IMR-90 (cell line): Measurements from ENCODE around the gene RPA4. TPM values are rescaled to one million over a fixed set of nuclear protein-coding genes. Genes with fewer than 3 reads are reported as not detected.

ENCODE experiments used
- ATAC-seq: fragments of 200-7000 bp; cut with Tn5 transposase; 2 replicates; pipeline ENCODE4 v1.9.1; 2020; ENCODE audit warnings: low read depth, mild to moderate bottlenecking, moderate library complexity
- BruUV-seq: library from RNA; stranded (reverse); fragments of 400-500 nt; replicated peaks from 2 replicates; lab custom pipeline; 2021; lab: Mats Ljungman, UMichigan
- CTCF ChIA-PET: fragments of 300-600 bp; formaldehyde crosslinking; extraction: SDS; loops from one replicate; lab custom pipeline; 2021; ENCODE audit warnings: antibody characterized with exemption; lab: Yijun Ruan, JAX
- POLR2A ChIA-PET: fragments of 300-600 bp; sonication (Branson Sonifier 250); formaldehyde crosslinking; loops from one replicate; lab custom pipeline; 2022; ENCODE audit warnings: antibody characterized with exemption; ENCODE audit not compliant: unreplicated experiment; lab: Charles Lee
- DNase-seq: peaks from one replicate; pipeline ENCODE4 v3.0.0; 2013
- H2AFZ ChIP-seq: replicated peaks from 2 replicates; pipeline ENCODE3; 2013; ENCODE audit warnings: low read length, mild to moderate bottlenecking; ENCODE audit not compliant: poor library complexity
- H2AK5ac ChIP-seq: 2 replicates; pipeline ENCODE4 v1.6.1; 2013; ENCODE audit warnings: low read depth, low read length, inconsistent platforms
- H2AK9ac ChIP-seq: replicated peaks from 2 replicates; pipeline ENCODE3; 2013; ENCODE audit warnings: mild to moderate bottlenecking, low read depth, low read length, moderate library complexity; ENCODE audit not compliant: poor library complexity
- H2BK120ac ChIP-seq: 2 replicates; pipeline ENCODE4 v1.6.1; 2013; ENCODE audit warnings: low read depth, low read length, inconsistent platforms
- H2BK15ac ChIP-seq: 3 replicates; pipeline ENCODE4 v1.6.1; 2013; ENCODE audit warnings: low read depth, low read length, inconsistent platforms
- H2BK20ac ChIP-seq: 2 replicates; pipeline ENCODE4 v1.6.1; 2013; ENCODE audit warnings: low read depth, mild to moderate bottlenecking, inconsistent platforms, low read length, moderate library complexity
- H2BK5ac ChIP-seq: 2 replicates; pipeline ENCODE4 v1.6.1; 2013; ENCODE audit warnings: mild to moderate bottlenecking, low read depth, low read length, inconsistent platforms; ENCODE audit not compliant: poor library complexity, severe bottlenecking
- H3K14ac ChIP-seq: replicated peaks from 2 replicates; pipeline ENCODE4 v1.6.1; 2013; ENCODE audit warnings: low read depth, low read length, inconsistent platforms
- H3K18ac ChIP-seq: 2 replicates; pipeline ENCODE4 v1.6.1; 2013; ENCODE audit warnings: low read depth, low read length, control low read depth
- H3K23ac ChIP-seq: 2 replicates; pipeline ENCODE4 v1.6.1; 2013; ENCODE audit warnings: low read depth, low read length, inconsistent platforms
- H3K27ac ChIP-seq: 2 replicates; pipeline ENCODE4 v1.5.1; 2013; ENCODE audit warnings: mild to moderate bottlenecking, control low read depth, low read length; ENCODE audit not compliant: insufficient read depth
- H3K27me3 ChIP-seq: 2 replicates; pipeline ENCODE4 v1.6.1; 2013; ENCODE audit warnings: low read length; ENCODE audit not compliant: control insufficient read depth, insufficient read depth
- H3K36me3 ChIP-seq: 2 replicates; pipeline ENCODE4 v1.6.1; 2013; ENCODE audit warnings: low read length, mixed read lengths; ENCODE audit not compliant: control insufficient read depth, insufficient read depth
- H3K4ac ChIP-seq: 2 replicates; pipeline ENCODE4 v1.6.1; 2013; ENCODE audit warnings: low read depth, low read length, inconsistent platforms
- H3K4me1 ChIP-seq: 2 replicates; pipeline ENCODE4 v1.6.1; 2013; ENCODE audit warnings: low read length, mixed read lengths; ENCODE audit not compliant: control insufficient read depth, insufficient read depth
- H3K4me2 ChIP-seq: 2 replicates; pipeline ENCODE4 v1.6.1; 2013; ENCODE audit warnings: low read depth, mild to moderate bottlenecking, control low read depth, low read length, moderate library complexity
- H3K4me3 ChIP-seq: 2 replicates; pipeline ENCODE4 v1.5.1; 2013; ENCODE audit warnings: low read depth, mild to moderate bottlenecking, control low read depth, low read length, moderate library complexity; ENCODE audit not compliant: insufficient read depth
- H3K56ac ChIP-seq: 2 replicates; pipeline ENCODE4 v1.6.1; 2013; ENCODE audit warnings: low read length, inconsistent platforms; ENCODE audit not compliant: insufficient read depth; ENCODE audit errors: extremely low read depth
- H3K79me1 ChIP-seq, 2 experiments: 2 replicates each; pipeline ENCODE4 v1.6.1; 2013; ENCODE audit warnings: low read length in 2 of 2, inconsistent platforms in 1 of 2, low read depth in 1 of 2
- H3K9ac ChIP-seq: 2 replicates; pipeline ENCODE4 v1.6.1; 2013; ENCODE audit warnings: low read depth, low read length, control low read depth
- H3K9me1 ChIP-seq: 2 replicates; pipeline ENCODE4 v1.6.1; 2013; ENCODE audit warnings: low read length, inconsistent platforms; ENCODE audit not compliant: insufficient read depth
- H3K9me3 ChIP-seq: 2 replicates; pipeline ENCODE4 v1.6.1; 2013; ENCODE audit warnings: low read length; ENCODE audit not compliant: control insufficient read depth, insufficient read depth
- H4K20me1 ChIP-seq: 2 replicates; pipeline ENCODE4 v1.6.1; 2013; ENCODE audit warnings: low read length, inconsistent platforms; ENCODE audit not compliant: insufficient read depth
- H4K5ac ChIP-seq: 2 replicates; pipeline ENCODE4 v1.6.1; 2013; ENCODE audit warnings: mild to moderate bottlenecking, low read depth, low read length, control low read depth
- H4K8ac ChIP-seq, 2 experiments: 2 replicates each; pipeline ENCODE4 v1.6.1; 2013; ENCODE audit warnings: low read depth in 2 of 2, low read length in 2 of 2, control low read depth in 1 of 2, inconsistent platforms in 1 of 2
- H4K91ac ChIP-seq: 2 replicates; pipeline ENCODE4 v1.6.1; 2013; ENCODE audit warnings: low read depth, low read length, inconsistent platforms; ENCODE audit not compliant: insufficient read depth
- BHLHE40 ChIP-seq: fragments of 150-350 bp; IDR thresholded peaks from 2 replicates; pipeline ENCODE4 v1.6.1; 2016; ENCODE audit warnings: mild to moderate bottlenecking, low read depth, low read length
- CEBPB ChIP-seq: IDR thresholded peaks from 2 replicates; pipeline ENCODE4 v1.6.1; 2012; ENCODE audit warnings: low read depth, low read length, improper control_type of control experiment
- CHD1 ChIP-seq: IDR thresholded peaks from 2 replicates; pipeline ENCODE4 v1.6.1; 2012; ENCODE audit warnings: low read depth, low read length, improper control_type of control experiment
- CTCF ChIP-seq: conservative IDR thresholded peaks from 2 replicates; pipeline ENCODE4 v1.5.1; 2012; ENCODE audit warnings: mild to moderate bottlenecking, low read depth, low read length, improper control_type of control experiment
- ELK1 ChIP-seq: fragments of 150-350 bp; IDR thresholded peaks from 2 replicates; pipeline ENCODE4 v1.6.1; 2016; ENCODE audit warnings: low read depth, mild to moderate bottlenecking, low read length, moderate library complexity, borderline replicate concordance
- FOS ChIP-seq: fragments of 150-350 bp; IDR thresholded peaks from 2 replicates; pipeline ENCODE4 v1.6.1; 2016; ENCODE audit warnings: low read depth, low read length
- MAFK ChIP-seq: IDR thresholded peaks from 2 replicates; pipeline ENCODE4 v1.6.1; 2012; ENCODE audit warnings: low read depth, low read length, improper control_type of control experiment
- MAZ ChIP-seq: IDR thresholded peaks from 2 replicates; pipeline ENCODE4 v1.6.1; 2012; ENCODE audit warnings: low read depth, mild to moderate bottlenecking, low read length, improper control_type of control experiment, moderate library complexity, borderline replicate concordance
- MXI1 ChIP-seq: IDR thresholded peaks from 2 replicates; pipeline ENCODE4 v1.6.1; 2012; ENCODE audit warnings: low read depth, mild to moderate bottlenecking, low read length, moderate library complexity, borderline replicate concordance
- NFE2L2 ChIP-seq: fragments of 150-350 bp; IDR thresholded peaks from 2 replicates; pipeline ENCODE4 v1.6.1; 2016; ENCODE audit warnings: low read depth, mild to moderate bottlenecking, low read length
- POLR2A ChIP-seq: IDR thresholded peaks from 2 replicates; pipeline ENCODE4 v1.6.1; 2012; ENCODE audit warnings: mild to moderate bottlenecking, low read depth, low read length
- RAD21 ChIP-seq: IDR thresholded peaks from 2 replicates; pipeline ENCODE4 v1.6.1; 2012; ENCODE audit warnings: low read length, improper control_type of control experiment
- RCOR1 ChIP-seq: IDR thresholded peaks from 2 replicates; pipeline ENCODE4 v1.6.1; 2012; ENCODE audit warnings: mild to moderate bottlenecking, low read length, improper control_type of control experiment; ENCODE audit not compliant: insufficient replicate concordance
- RFX5 ChIP-seq: IDR thresholded peaks from 2 replicates; pipeline ENCODE4 v1.8.0; 2012; ENCODE audit warnings: low read depth, mild to moderate bottlenecking, low read length, moderate library complexity
- SMC3 ChIP-seq: fragments of 150-350 bp; IDR thresholded peaks from 2 replicates; pipeline ENCODE4 v1.6.1; 2016; ENCODE audit warnings: low read depth, mild to moderate bottlenecking, antibody characterized with exemption, low read length, moderate library complexity
- USF2 ChIP-seq: fragments of 150-350 bp; IDR thresholded peaks from 2 replicates; pipeline ENCODE4 v1.6.1; 2017; ENCODE audit warnings: mild to moderate bottlenecking, antibody characterized with exemption, low read length, low read depth
- dilution Hi-C: fragments of 300-500 bp; cut with HindIII; formaldehyde crosslinking; loops from one replicate; pipeline ENCODE4 v1.14.3; 2018; ENCODE audit warnings: low sequenced_read_pairs; ENCODE audit not compliant: unreplicated experiment
- in situ Hi-C: fragments of 300-500 bp; cut with MboI; formaldehyde crosslinking; loops from 3 replicates; pipeline ENCODE4 v1.14.3; 2019; ENCODE audit warnings: low sequenced_read_pairs, inconsistent platforms, mixed read lengths
- intact Hi-C: fragments of 100-400 bp; cut with micrococcal nuclease; formaldehyde crosslinking; loops from 2 replicates; pipeline ENCODE4 v1.10.0; 2022
- polyA plus RNA-seq, 3 experiments: library from polyadenylated mRNA; depleted of rRNA; stranded (reverse); fragments of >200 nt; gene quantifications; 2 replicates each; pipeline ENCODE4 v1.2.3, GENCODE V29; 2012; ENCODE audit warnings: low replicate concordance in 1 of 3
- total RNA-seq: library from RNA; depleted of rRNA; stranded (reverse); fragments of >200 nt; gene quantifications from 2 replicates; pipeline ENCODE4 v1.2.3, GENCODE V29; 2012

The RPA4 gene
- total and polyA plus RNA-seq, 2 of the 4 experiments (the other 2 are of a cell fraction) = 0.36 to 2.5 TPM

GRCh38 chrX:96929036-96929435 is 45.3 kb downstream of the RPA4 start:
- no TSS peak for BruUV-seq
- Histone ChIP-seq H3K9me3 (no peaks in the 10 kb centered on the region), H3K14ac (no peak overlapping the region), H3K4ac (no peak overlapping the region), H3K4me2 (no peak overlapping the region), H3K9me1 (no peaks in the 10 kb centered on the region), H3K4me3 (no peak overlapping the region), H3K27me3 (no peaks in the 10 kb centered on the region), H3K36me3 (no peaks in the 10 kb centered on the region), H2BK5ac (no peak overlapping the region), H2AK9ac (no peak overlapping the region), H2BK15ac (no peak overlapping the region), H2AK5ac (no peak overlapping the region), H4K20me1 (no peaks in the 10 kb centered on the region), H2BK120ac (no peak overlapping the region), H3K79me1 (no peaks in the 10 kb centered on the region), H2AFZ (no peak overlapping the region), H4K91ac (no peak overlapping the region), H3K4me1 (no peaks in the 10 kb centered on the region), H3K27ac (no peak overlapping the region), H2BK20ac (no peak overlapping the region), H4K8ac (no peak overlapping the region), H3K9ac (no peak overlapping the region), H4K5ac (no peak overlapping the region), H3K23ac (no peak overlapping the region), H3K56ac (no peak overlapping the region), H3K18ac (no peak overlapping the region)
- DNase-seq (no peak), ATAC-seq (no peak)
- no peak for TF ChIP-seq FOS
- TF ChIP-seq POLR2A = no peak
- no peak for TF ChIP-seq CHD1
- no peak for TF ChIP-seq MAFK
- TF ChIP-seq RAD21 = no peak
- TF ChIP-seq RFX5 = no peak
- no peak for TF ChIP-seq NFE2L2
- no peak for TF ChIP-seq MXI1
- no peak for TF ChIP-seq ELK1
- TF ChIP-seq USF2 = no peak
- no peak for TF ChIP-seq CTCF
- TF ChIP-seq CEBPB = no peak
- TF ChIP-seq MAZ = no peak
- TF ChIP-seq RCOR1 = no peak
- no peak for TF ChIP-seq SMC3
- no peak for TF ChIP-seq BHLHE40
- intact Hi-C loops (no loop called here), dilution Hi-C loops (no loop called here), in situ Hi-C loops (no loop called here)
- ChIA-PET CTCF (no interaction called here), POLR2A (no interaction called here)
